H1 (cell line): ENCODE results near the gene NR2E1. TPM values are rescaled to one million over a fixed set of nuclear protein-coding genes. Genes with fewer than 3 reads are reported as not detected.

ENCODE experiments used
- CBX5 ChIP-seq: fragments of 300-800, 300-1000 bp; sonication (generic); IDR thresholded peaks from 2 replicates; pipeline ENCODE4 v1.7.1; 2016; ENCODE audit warnings: antibody characterized with exemption, low read length, low read depth
- CHD7 ChIP-seq: fragments of 300-600 bp; sonication (generic); IDR thresholded peaks from 2 replicates; pipeline ENCODE4 v1.7.1; 2012; ENCODE audit warnings: low read length, moderate library complexity, mild to moderate bottlenecking, inconsistent platforms; ENCODE audit not compliant: insufficient replicate concordance
- KDM4A ChIP-seq: IDR thresholded peaks from one replicate; pipeline ENCODE4 v1.7.1; 2012; ENCODE audit warnings: low read depth, mild to moderate bottlenecking, moderate library complexity, low read length, inconsistent platforms; ENCODE audit not compliant: severe bottlenecking
- polyA plus RNA-seq, 7 experiments: library from polyadenylated mRNA; depleted of rRNA in 3 of 7; stranded (reverse) in 5 of 7; unstranded in 2 of 7; fragments of >200 nt in 5 of 7; fragments of 200-250 nt in 2 of 7; gene quantifications; 1 replicate in 5 of 7; 2 replicates in 1 of 7; 4 replicates in 1 of 7; pipeline versions ENCODE4 v1.2.1 to v1.2.3, GENCODE V29; 2011 to 2013; ENCODE audit warnings: missing spikeins in 2 of 7, mixed read lengths in 2 of 7
- total RNA-seq: library from RNA; stranded (reverse); fragmentation: NEBNext Ultra II Directional; extraction: Animal tissue kit (Norgen Biotek cat#: 25700); gene quantifications from 2 replicates; pipeline ENCODE4 v1.2.1, GENCODE V29; 2021
- TF ChIP-seq, protein P1 (sequence below): IDR thresholded peaks from 2 replicates; pipeline ENCODE4 v1.6.1; 2011; ENCODE audit warnings: low read depth, mild to moderate bottlenecking, low read length; ENCODE audit not compliant: insufficient read depth
- TF ChIP-seq, protein P2 (sequence below), 3 experiments: IDR thresholded peaks; 1 replicate in 2 of 3; 2 replicates in 1 of 3; pipeline versions ENCODE4 v1.5.1 to v1.6.1; 2011; ENCODE audit warnings: low read length in 3 of 3, mild to moderate bottlenecking in 3 of 3, inconsistent platforms in 2 of 3, low read depth in 1 of 3, moderate library complexity in 1 of 3; ENCODE audit not compliant: insufficient read depth in 1 of 3; ENCODE audit errors: control extremely low read depth in 1 of 3
- TF ChIP-seq, protein P3 (sequence below): IDR thresholded peaks from 2 replicates; pipeline ENCODE4 v1.6.1; 2011; ENCODE audit warnings: low read length, improper control_type of control experiment

The NR2E1 gene
- total and polyA plus RNA-seq, 2 of the 8 experiments (the other 6 are each of a cell fraction or from before 2014, with no cell fraction given), result not detected

DNA sequence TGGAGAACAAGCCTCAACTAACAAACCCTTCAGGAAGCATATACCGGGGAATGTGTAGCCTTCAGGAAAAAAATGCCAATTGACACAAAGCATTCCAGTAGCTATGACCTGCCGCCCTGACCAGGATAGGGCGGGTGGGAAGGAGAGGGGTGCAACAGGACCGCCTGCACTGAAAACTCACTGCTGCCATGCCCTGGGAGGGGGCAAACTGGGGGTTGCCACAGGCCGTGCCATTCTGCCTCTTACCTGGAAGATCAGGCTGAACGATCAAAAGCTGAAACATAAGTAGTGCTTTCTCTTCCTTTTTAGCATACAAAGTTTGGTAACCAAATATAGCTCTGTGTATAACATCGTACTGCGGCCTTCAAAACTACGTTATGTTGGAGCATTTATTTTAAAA lies 21.7 kb downstream of the NR2E1 start (continued):
- TF ChIP-seq CHD7, result no peak
- TF ChIP-seq, protein P1, sequence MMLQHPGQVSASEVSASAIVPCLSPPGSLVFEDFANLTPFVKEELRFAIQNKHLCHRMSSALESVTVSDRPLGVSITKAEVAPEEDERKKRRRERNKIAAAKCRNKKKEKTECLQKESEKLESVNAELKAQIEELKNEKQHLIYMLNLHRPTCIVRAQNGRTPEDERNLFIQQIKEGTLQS, result no peak
- TF ChIP-seq CBX5, result no peak
- TF ChIP-seq, protein P2, sequence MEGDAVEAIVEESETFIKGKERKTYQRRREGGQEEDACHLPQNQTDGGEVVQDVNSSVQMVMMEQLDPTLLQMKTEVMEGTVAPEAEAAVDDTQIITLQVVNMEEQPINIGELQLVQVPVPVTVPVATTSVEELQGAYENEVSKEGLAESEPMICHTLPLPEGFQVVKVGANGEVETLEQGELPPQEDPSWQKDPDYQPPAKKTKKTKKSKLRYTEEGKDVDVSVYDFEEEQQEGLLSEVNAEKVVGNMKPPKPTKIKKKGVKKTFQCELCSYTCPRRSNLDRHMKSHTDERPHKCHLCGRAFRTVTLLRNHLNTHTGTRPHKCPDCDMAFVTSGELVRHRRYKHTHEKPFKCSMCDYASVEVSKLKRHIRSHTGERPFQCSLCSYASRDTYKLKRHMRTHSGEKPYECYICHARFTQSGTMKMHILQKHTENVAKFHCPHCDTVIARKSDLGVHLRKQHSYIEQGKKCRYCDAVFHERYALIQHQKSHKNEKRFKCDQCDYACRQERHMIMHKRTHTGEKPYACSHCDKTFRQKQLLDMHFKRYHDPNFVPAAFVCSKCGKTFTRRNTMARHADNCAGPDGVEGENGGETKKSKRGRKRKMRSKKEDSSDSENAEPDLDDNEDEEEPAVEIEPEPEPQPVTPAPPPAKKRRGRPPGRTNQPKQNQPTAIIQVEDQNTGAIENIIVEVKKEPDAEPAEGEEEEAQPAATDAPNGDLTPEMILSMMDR (IDR thresholded peaks at IDR 0.05; ENCODE audit: control extremely low read depth in 1 of 3, insufficient read depth in 1 of 3, low read depth in 1 of 3, low read length in 3 of 3), result no peak
- no peak for TF ChIP-seq KDM4A
- TF ChIP-seq, protein P3, sequence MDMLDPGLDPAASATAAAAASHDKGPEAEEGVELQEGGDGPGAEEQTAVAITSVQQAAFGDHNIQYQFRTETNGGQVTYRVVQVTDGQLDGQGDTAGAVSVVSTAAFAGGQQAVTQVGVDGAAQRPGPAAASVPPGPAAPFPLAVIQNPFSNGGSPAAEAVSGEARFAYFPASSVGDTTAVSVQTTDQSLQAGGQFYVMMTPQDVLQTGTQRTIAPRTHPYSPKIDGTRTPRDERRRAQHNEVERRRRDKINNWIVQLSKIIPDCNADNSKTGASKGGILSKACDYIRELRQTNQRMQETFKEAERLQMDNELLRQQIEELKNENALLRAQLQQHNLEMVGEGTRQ, result no peak
- TF ChIP-seq, all 59 proteins: peak for 0
